RWPE2 (cell line): ENCODE data around the gene PTTG2.

Source experiments
- ATAC-seq: fragments of 200-7000 bp; cut with Tn5 transposase; 3 replicates; pipeline ENCODE4 v1.9.1; 2021; ENCODE audit warnings: low read depth
- DNase-seq: peaks from one replicate; pipeline ENCODE4 v3.0.0-alpha.2; 2020; ENCODE audit warnings: low spot score
- H3K27ac ChIP-seq: fragments of 450-650 bp; 2 replicates; pipeline ENCODE4 v1.5.1; 2017; ENCODE audit warnings: mild to moderate bottlenecking; ENCODE audit not compliant: poor library complexity, severe bottlenecking
- H3K27me3 ChIP-seq: fragments of 250-450 bp; sonication (Bioruptor Pico); 2 replicates; pipeline ENCODE4 v1.5.1; 2021; ENCODE audit warnings: mild to moderate bottlenecking, moderate library complexity; ENCODE audit not compliant: insufficient read depth, poor library complexity, severe bottlenecking
- H3K36me3 ChIP-seq: fragments of 250-450 bp; sonication (Bioruptor Pico); 2 replicates; pipeline ENCODE4 v1.5.1; 2020; ENCODE audit warnings: low read depth, mild to moderate bottlenecking, moderate library complexity
- H3K4me1 ChIP-seq: fragments of 250-450 bp; sonication (Bioruptor Pico); 2 replicates; pipeline ENCODE4 v1.5.1; 2021; ENCODE audit warnings: mild to moderate bottlenecking, moderate library complexity; ENCODE audit not compliant: insufficient read depth, poor library complexity, severe bottlenecking
- H3K4me3 ChIP-seq: fragments of 250-450 bp; sonication (Bioruptor Pico); 2 replicates; pipeline ENCODE4 v1.5.1; 2021; ENCODE audit warnings: mild to moderate bottlenecking, moderate library complexity; ENCODE audit not compliant: severe bottlenecking
- H3K9me3 ChIP-seq: fragments of 250-450 bp; sonication (Bioruptor Pico); 2 replicates; pipeline ENCODE4 v1.5.1; 2021; ENCODE audit warnings: mild to moderate bottlenecking, moderate library complexity; ENCODE audit not compliant: severe bottlenecking
- CTCF ChIP-seq: fragments of 450-650 bp; IDR thresholded peaks from one replicate; pipeline ENCODE4 v1.5.1; 2017; ENCODE audit warnings: mild to moderate bottlenecking, moderate library complexity; ENCODE audit not compliant: poor library complexity, severe bottlenecking

Gene PTTG2

DNA sequence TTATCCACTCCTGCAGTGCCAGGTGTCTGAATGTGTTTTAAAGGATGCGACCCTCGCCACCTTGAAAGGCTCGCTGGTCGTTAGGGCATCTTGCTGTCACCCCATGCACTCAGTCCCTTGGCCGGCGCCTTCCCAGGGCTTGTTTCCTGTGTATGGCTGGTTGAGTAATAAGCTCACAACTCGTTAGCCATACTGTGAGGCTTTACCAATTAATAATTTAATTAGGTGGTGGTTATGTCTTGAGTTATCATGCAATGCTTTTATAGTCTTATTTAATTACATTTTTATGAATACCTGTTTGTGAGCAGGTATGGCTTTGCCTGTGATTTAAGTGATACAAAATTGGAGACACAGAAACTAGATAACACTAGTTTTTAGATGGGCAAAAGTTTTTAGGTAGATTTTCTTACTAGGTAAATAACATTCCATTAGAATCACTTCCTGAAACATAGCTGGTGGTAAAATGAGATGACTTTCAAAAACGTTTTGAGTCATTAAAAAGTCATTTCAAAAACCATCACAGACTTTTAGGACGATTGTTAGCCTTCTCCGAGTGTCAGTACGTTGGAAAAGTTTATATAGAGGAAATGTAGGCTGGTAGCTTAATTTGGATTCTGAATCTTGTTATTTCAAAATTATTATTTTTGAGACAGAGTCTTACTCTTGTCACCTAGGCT lies 18.2 kb downstream of the PTTG2 start:
- no peak for TF ChIP-seq CTCF
- H3K27ac ChIP-seq: peak overlapping the region; percentile 36
- DNase-seq: no peak

GRCh38 chr4:37980246-37980645 lies 20.0 kb downstream of the PTTG2 start:
- DNase-seq (no peak), ATAC-seq (no peak)
- no peak for TF ChIP-seq CTCF
- peaks cover 23% of the 10 kb centered on the region for H3K4me1 ChIP-seq
- no peaks in the 10 kb centered on the region for H3K27me3 ChIP-seq
- no peaks in the 10 kb centered on the region for H3K9me3 ChIP-seq
- H3K27ac ChIP-seq: no peak overlapping the region
- H3K4me3 ChIP-seq: no peak overlapping the region
- H3K36me3 ChIP-seq: no peaks in the 10 kb centered on the region

More for the DNA sequence above, 18.2 kb downstream of the PTTG2 start:
- Histone ChIP-seq H3K4me1 (peaks cover 16% of the 10 kb centered on the region), H3K36me3 (no peaks in the 10 kb centered on the region), H3K4me3 (peak overlapping the region; percentile 90), H3K9me3 (no peaks in the 10 kb centered on the region), H3K27me3 (no peaks in the 10 kb centered on the region)
- peak; percentile 51 for ATAC-seq

GRCh38 chr4:37981425-37981824 lies 21.2 kb downstream of the PTTG2 start:
- no peak overlapping the region for H3K27ac ChIP-seq
- no peak overlapping the region for H3K4me3 ChIP-seq
- no peaks in the 10 kb centered on the region for H3K36me3 ChIP-seq
- TF ChIP-seq CTCF: no peak
- no peaks in the 10 kb centered on the region for H3K9me3 ChIP-seq
- no peaks in the 10 kb centered on the region for H3K27me3 ChIP-seq
- no peak for ATAC-seq
- DNase-seq: no peak
- peaks cover 23% of the 10 kb centered on the region for H3K4me1 ChIP-seq

DNA sequence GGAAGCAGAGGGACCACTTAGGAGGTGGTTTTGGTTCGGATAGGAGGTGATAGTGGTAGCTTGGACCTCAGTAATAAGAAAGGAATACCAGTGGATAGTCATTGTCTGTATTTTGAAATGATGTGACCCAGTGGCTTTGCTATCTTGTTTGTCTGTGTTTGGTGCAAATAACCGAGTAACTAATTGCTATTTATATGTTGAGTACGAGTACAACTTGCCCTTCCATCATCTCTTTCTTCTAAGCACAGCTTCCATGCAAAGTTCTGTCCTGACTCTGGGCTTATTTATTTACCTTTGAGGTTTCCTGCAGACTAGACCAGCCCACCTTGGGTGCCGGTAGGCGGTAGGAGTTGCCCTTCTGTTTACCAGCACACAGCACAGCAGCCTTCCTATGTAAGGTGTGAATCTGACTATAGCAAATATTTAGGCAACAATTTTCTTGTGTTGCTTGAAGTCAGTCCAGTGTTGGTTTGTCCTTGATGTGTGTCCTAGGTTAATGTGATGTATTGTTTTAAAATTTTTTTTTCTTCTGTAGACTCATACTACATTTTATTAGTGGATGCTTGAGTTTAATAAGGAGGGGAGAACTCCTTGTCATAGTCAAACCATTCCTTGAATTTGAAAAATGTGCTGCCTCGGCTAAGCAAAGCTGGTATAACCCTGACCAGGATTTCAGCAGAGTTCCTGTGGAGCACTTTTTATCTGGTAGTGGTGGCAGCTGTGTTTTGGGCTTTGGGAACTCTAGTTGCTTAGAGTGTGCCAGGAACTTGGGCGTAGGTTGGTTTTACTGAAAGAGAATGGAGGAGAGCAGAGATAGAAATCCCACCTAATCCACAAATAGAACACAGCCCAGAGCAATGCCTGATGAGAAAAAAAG lies 21.9 kb downstream of the PTTG2 start:
- no peak for ATAC-seq
- TF ChIP-seq CTCF: no peak
- Histone ChIP-seq H3K36me3 (no peaks in the 10 kb centered on the region), H3K4me3 (no peak overlapping the region), H3K27me3 (no peaks in the 10 kb centered on the region), H3K9me3 (no peaks in the 10 kb centered on the region), H3K4me1 (peaks cover 23% of the 10 kb centered on the region), H3K27ac (no peak overlapping the region)
- no peak for DNase-seq

- H3K27me3 ChIP-seq: no peaks in the 10 kb centered on the region
- TF ChIP-seq CTCF: no peak
- no peak overlapping the region for H3K4me3 ChIP-seq
- no peak for DNase-seq
- H3K27ac ChIP-seq: no peak overlapping the region
- peaks cover 23% of the 10 kb centered on the region for H3K4me1 ChIP-seq
- no peaks in the 10 kb centered on the region for H3K36me3 ChIP-seq
- H3K9me3 ChIP-seq: no peaks in the 10 kb centered on the region
- ATAC-seq: no peak
These were observed 22.5 kb downstream of the PTTG2 start for GRCh38 chr4:37982736-37983135.
